Measurements from ENCODE around the gene CCND2. TPM values are rescaled to one million over a fixed set of nuclear protein-coding genes. Genes with fewer than 3 reads are reported as not detected.
A peak's percentile ranks its signal among the peaks of the same experiment; 100 is the strongest.

Gene CCND2
- total RNA-seq, 4 donors from 2014 or later, result 106 to 149 (median 136) TPM

DNA sequence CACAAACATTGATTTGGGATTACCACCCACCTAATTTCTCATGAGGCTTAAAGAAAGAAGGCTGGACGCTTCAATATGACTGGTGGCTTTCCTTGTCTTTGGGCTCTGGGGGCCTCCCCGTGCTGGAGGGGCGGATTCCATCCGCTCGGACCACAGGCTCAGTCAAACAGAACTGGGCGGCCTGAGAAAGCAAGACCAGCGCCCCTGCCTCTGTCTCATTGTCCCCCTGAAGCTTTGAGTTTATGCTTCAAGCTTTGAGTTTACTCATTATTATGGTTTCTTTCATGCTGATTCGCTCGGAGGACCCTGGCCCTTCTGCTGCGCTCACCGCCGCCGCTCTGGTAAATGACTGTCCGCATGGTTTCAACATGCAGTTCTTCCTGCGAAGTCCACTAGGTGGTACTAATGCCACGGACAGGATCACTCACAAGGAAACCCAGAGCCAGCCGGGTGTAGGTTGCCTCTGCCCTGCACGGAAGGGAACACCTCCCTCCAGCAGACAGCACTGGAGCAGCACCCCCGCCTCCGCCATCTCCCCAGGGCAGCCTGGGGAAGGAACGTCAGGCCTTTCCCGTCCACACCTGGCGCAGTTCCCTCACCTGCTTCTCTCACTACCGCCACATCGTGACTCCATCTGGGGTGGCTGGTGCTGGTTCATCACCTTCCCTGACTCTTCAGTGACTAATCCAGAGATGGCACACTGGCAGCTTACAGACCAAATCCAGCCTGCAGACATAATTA is 34.2 kb downstream of the CCND2 start:
- WGBS, 2 donors (ENCODE audit: low coverage in 1 of 2), result 10% methylated on average over 18 of the region's 25 CpGs; no CpG with 5 or more reads in 1 of the 2 donors
- peak; percentile 94 for ATAC-seq
- peak overlapping the region in 3 of 4 donors; percentile 18 to 67 (median 24) for H3K27ac ChIP-seq

DNA sequence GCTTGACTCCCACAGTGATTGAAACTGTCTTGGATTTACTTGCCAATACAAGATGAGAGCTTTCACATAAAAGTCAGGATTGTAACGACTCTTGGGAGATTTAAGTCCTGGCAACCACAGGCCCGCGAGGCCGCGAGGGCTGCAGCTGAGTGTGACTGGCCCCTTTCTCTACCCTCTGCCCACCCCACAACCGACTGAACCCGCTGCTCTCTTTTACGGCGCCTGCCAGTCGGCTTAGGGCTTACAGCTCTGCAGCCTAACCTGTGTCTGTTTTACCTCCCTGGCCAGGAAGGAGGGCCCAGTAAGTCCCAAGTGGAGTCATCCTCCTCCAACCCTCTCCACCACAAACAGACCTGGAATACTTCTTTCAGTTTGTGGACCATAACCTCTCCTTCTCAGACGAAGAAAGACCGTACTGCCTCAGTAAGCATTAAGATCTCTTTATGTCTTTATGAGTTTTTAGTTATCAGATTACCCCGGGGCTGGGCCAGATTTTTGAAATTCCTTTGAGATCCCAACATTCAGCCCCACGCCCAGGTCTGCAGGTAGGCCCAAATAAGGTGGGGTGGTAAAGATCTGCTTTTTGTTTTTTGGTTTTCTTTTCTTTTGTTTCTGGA is 34.9 kb downstream of the CCND2 start:
- Histone ChIP-seq H3K9me3 (no peaks in the 10 kb centered on the region), H3K4me3 (no peak overlapping the region), H3K27ac (peak overlapping the region in 3 of 4 donors; percentile 18 to 67 (median 24)), H3K27me3 (no peaks in the 10 kb centered on the region), H3K36me3 (peaks cover 0 to 10% of the 10 kb centered on the region in 2 donors), H3K4me1 (peaks cover 0 to 37% (median 9%) of the 10 kb centered on the region in 3 donors)
- WGBS, 2 donors (ENCODE audit: low coverage in 1 of 2), result 77 to 88% methylated on average over 6 to 13 of the region's 14 CpGs
- TF ChIP-seq EP300 (IDR thresholded peaks at IDR 0.05), result no peak
- TF ChIP-seq, protein P1, sequence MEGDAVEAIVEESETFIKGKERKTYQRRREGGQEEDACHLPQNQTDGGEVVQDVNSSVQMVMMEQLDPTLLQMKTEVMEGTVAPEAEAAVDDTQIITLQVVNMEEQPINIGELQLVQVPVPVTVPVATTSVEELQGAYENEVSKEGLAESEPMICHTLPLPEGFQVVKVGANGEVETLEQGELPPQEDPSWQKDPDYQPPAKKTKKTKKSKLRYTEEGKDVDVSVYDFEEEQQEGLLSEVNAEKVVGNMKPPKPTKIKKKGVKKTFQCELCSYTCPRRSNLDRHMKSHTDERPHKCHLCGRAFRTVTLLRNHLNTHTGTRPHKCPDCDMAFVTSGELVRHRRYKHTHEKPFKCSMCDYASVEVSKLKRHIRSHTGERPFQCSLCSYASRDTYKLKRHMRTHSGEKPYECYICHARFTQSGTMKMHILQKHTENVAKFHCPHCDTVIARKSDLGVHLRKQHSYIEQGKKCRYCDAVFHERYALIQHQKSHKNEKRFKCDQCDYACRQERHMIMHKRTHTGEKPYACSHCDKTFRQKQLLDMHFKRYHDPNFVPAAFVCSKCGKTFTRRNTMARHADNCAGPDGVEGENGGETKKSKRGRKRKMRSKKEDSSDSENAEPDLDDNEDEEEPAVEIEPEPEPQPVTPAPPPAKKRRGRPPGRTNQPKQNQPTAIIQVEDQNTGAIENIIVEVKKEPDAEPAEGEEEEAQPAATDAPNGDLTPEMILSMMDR (IDR thresholded peaks at IDR 0.05), result no peak
- no peak for TF ChIP-seq POLR2AphosphoS5 (IDR thresholded peaks at IDR 0.05)
- TF ChIP-seq POLR2A (IDR thresholded peaks at IDR 0.05), result no peak
- ATAC-seq, result no peak

More for the DNA sequence above, 34.2 kb downstream of the CCND2 start:
- Histone ChIP-seq H3K4me1 (peaks cover 0 to 44% (median 9%) of the 10 kb centered on the region in 3 donors), H3K36me3 (peaks cover 0 to 15% of the 10 kb centered on the region in 2 donors), H3K9me3 (no peaks in the 10 kb centered on the region), H3K27me3 (no peaks in the 10 kb centered on the region), H3K4me3 (peak overlapping the region in 1 of 2 donors; percentile 14)
- TF ChIP-seq POLR2A (IDR thresholded peaks at IDR 0.05) (no peak), POLR2AphosphoS5 (IDR thresholded peaks at IDR 0.05) (peak; percentile 45), EP300 (IDR thresholded peaks at IDR 0.05) (no peak)
- TF ChIP-seq, protein P1 (IDR thresholded peaks at IDR 0.05), result peak; percentile 48 to 89 (median 78)

DNA sequence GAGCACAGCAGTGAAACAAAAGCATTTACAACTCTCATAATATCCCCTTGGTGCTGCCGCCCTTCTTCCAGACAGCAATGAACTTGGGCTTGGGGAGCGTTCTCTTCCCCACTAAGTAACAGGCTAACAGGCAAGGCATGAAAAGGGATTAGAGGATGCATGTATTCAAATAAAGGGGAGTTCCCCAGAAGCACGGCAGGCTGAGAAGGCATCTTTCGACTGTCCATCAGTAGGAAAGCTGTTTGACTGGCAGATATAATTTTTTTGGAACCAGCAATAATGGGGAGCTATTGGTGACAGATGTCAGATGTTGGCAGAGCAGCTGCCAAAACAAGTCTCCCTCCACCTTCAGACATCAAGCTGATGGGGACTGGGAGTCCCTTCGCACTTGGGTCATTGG is 38.2 kb downstream of the CCND2 start:
- WGBS, 2 donors (ENCODE audit: low coverage in 1 of 2), result 82 to 86% methylated on average over 3 to 4 of the region's 5 CpGs
- ATAC-seq, result no peak
- H3K9me3 ChIP-seq, result no peaks in the 10 kb centered on the region
- no peaks in the 10 kb centered on the region for H3K27me3 ChIP-seq
- H3K27ac ChIP-seq, result no peak overlapping the region
- H3K4me3 ChIP-seq, result no peak overlapping the region
- H3K36me3 ChIP-seq, result no peaks in the 10 kb centered on the region
- TF ChIP-seq POLR2A (IDR thresholded peaks at IDR 0.05) (no peak), EP300 (IDR thresholded peaks at IDR 0.05) (no peak), POLR2AphosphoS5 (IDR thresholded peaks at IDR 0.05) (no peak)
- TF ChIP-seq, protein P1 (IDR thresholded peaks at IDR 0.05), result no peak
- H3K4me1 ChIP-seq, result peaks cover 0 to 17% (median 5%) of the 10 kb centered on the region in 3 donors

DNA sequence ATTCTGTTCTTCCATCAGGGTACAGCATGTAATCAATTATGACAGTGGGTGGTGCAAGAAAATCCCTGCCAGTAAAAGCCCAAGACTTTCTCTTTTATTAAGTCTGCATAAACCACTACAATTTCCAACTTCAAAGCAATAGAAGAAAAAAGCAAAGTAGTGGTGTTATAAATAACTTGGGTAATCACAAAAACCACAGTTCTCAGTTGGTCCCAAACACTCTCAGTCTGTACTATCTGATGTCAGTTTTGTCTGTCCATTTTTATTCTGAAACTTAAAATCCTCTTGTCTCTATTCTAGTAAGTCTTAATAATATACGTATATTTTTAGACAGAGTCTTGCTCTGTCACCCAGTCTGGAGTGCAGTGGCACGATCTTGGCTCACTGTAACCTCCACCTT is 38.7 kb downstream of the CCND2 start:
- peaks cover 0 to 13% (median 5%) of the 10 kb centered on the region in 3 donors for H3K4me1 ChIP-seq
- no peak for ATAC-seq
- 88 to 89% methylated on average over 2 of the region's 2 CpGs for WGBS, 2 donors (ENCODE audit: low coverage in 1 of 2)

DNA sequence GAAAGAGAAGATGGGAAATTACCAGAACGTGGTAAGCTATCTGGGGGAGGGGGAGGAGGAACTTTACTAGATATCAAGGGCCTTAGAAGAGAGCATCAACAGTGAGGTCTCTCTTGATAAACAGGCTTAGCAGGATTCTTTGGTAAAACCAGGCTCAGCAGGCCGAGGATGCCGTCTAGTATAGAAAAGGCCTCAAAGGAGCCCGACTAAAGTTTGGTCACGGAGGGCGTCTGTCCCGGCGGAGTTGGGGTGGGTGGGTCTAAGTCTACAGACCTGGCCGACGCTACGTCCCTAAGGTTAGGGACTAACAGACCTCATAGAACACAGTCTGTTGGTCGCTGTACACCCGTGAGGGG is 46.9 kb downstream of the CCND2 start:
- Histone ChIP-seq H3K4me3 (peak overlapping the region; percentile 78 to 96), H3K27me3 (no peaks in the 10 kb centered on the region), H3K9me3 (no peaks in the 10 kb centered on the region), H3K4me1 (peaks cover 0 to 31% (median 8%) of the 10 kb centered on the region in 3 donors), H3K36me3 (no peaks in the 10 kb centered on the region), H3K27ac (peak overlapping the region; percentile 75 to 94 (median 94))
- peak; percentile 51 for ATAC-seq
- TF ChIP-seq POLR2A (IDR thresholded peaks at IDR 0.05) (no peak), EP300 (IDR thresholded peaks at IDR 0.05) (no peak), POLR2AphosphoS5 (IDR thresholded peaks at IDR 0.05) (no peak)
- TF ChIP-seq, protein P1 (IDR thresholded peaks at IDR 0.05), result no peak
- 2% methylated on average over 7 of the region's 13 CpGs; no CpG with 5 or more reads in 1 of the 2 donors for WGBS, 2 donors (ENCODE audit: low coverage in 1 of 2)

More for the DNA sequence above, 38.7 kb downstream of the CCND2 start:
- Histone ChIP-seq H3K27ac (no peak overlapping the region), H3K9me3 (no peaks in the 10 kb centered on the region), H3K36me3 (no peaks in the 10 kb centered on the region), H3K27me3 (no peaks in the 10 kb centered on the region), H3K4me3 (no peak overlapping the region)
- TF ChIP-seq POLR2AphosphoS5 (IDR thresholded peaks at IDR 0.05), result no peak
